Fibroblast of villous mesenchyme (primary cell): ENCODE results near the gene ARHGAP11A. TPM values are rescaled to one million over a fixed set of nuclear protein-coding genes. Genes with fewer than 3 reads are reported as not detected.

ENCODE experiments used
- DNase-seq: peaks from one replicate; pipeline ENCODE4 v3.0.0-alpha.2; 2010; ENCODE audit warnings: low read depth
- H3K4me3 ChIP-seq: 2 replicates; pipeline ENCODE4 v1.5.1; 2011; ENCODE audit warnings: low read depth, mild to moderate bottlenecking, low read length
- CTCF ChIP-seq: IDR thresholded peaks from 2 replicates; pipeline ENCODE4 v1.5.1; 2012; ENCODE audit warnings: low read depth, mild to moderate bottlenecking, low read length; ENCODE audit not compliant: insufficient read depth
- total RNA-seq: library from RNA; depleted of rRNA; stranded (reverse); fragments of >200 nt; gene quantifications from 2 replicates; pipeline ENCODE4 v1.2.3, GENCODE V29; 2012

ARHGAP11A gene
- total RNA-seq, 1 donor = 25.5 TPM

- TF ChIP-seq CTCF = no peak
- H3K4me3 ChIP-seq = no peak overlapping the region
- no peak for DNase-seq
Measured at GRCh38 chr15:32679298-32679690, 64.0 kb downstream of the ARHGAP11A start.

- H3K4me3 ChIP-seq = no peak overlapping the region
- DNase-seq = peak; percentile 88
- TF ChIP-seq CTCF = no peak
Measured at GRCh38 chr15:32682569-32682968, 67.3 kb downstream of the ARHGAP11A start.

- no peak overlapping the region for H3K4me3 ChIP-seq
- DNase-seq = no peak
- TF ChIP-seq CTCF = no peak
Measured at GRCh38 chr15:32682977-32683630, 67.8 kb downstream of the ARHGAP11A start.

GRCh38 chr15:32683906-32684584 is 68.7 kb downstream of the ARHGAP11A start:
- peak; percentile 85 for DNase-seq
- no peak for TF ChIP-seq CTCF
- H3K4me3 ChIP-seq = no peak overlapping the region

GRCh38 chr15:32685576-32685975 is 70.3 kb downstream of the ARHGAP11A start:
- no peak overlapping the region for H3K4me3 ChIP-seq
- DNase-seq = peak; percentile 65
- TF ChIP-seq CTCF = no peak

GRCh38 chr15:32687556-32687955 is 72.3 kb downstream of the ARHGAP11A start:
- peak; percentile 55 for DNase-seq
- TF ChIP-seq CTCF = no peak
- H3K4me3 ChIP-seq = no peak overlapping the region
